Suprapubic skin (tissue), 3 donors: ENCODE data around the gene MRPS34.

Experiments
- CTCF ChIP-seq, 2 donors: fragments of 200-600 bp in 1 of 2; fragments of 450-650 bp in 1 of 2; sonication (generic) in 1 of 2; IDR thresholded peaks; one replicate each; pipeline ENCODE4 v1.5.1; 2016 to 2019; ENCODE audit warnings: antibody characterized with exemption in 2 of 2, mild to moderate bottlenecking in 1 of 2, moderate library complexity in 1 of 2
- POLR2AphosphoS5 ChIP-seq, 3 donors: sonication (generic); formaldehyde crosslinking; IDR thresholded peaks; one replicate each; pipeline ENCODE4 v1.6.1; 2017; ENCODE audit warnings: antibody characterized with exemption in 3 of 3

GRCh38 chr16:1816396-1817275, 43.7 kb upstream of the MRPS34 start:
- no peak for TF ChIP-seq CTCF (IDR thresholded peaks at IDR 0.05)
- no peak for TF ChIP-seq POLR2AphosphoS5 (IDR thresholded peaks at IDR 0.05)
